WTC11 (cell line): ENCODE measurements around the gene KLHL29. TPM values are rescaled to one million over a fixed set of nuclear protein-coding genes. Genes with fewer than 3 reads are reported as not detected.

ENCODE experiments used
- ATAC-seq: fragments of 200-7000 bp; cut with Tn5 transposase; 2 replicates; pipeline ENCODE4 v1.10.0; 2021; ENCODE audit warnings: mild to moderate bottlenecking, moderate library complexity
- CTCF ChIA-PET: fragments of 300-600 bp; sonication (Branson Sonifier 250); formaldehyde crosslinking; loops from one replicate; lab custom pipeline; 2021; ENCODE audit warnings: antibody characterized with exemption; lab: Charles Lee
- POLR2A ChIA-PET: fragments of 350-600 bp; sonication (Branson Sonifier 250); formaldehyde crosslinking; loops from one replicate; lab custom pipeline; 2021; ENCODE audit warnings: antibody characterized with exemption; lab: Charles Lee
- DNase-seq: peaks from one replicate; pipeline ENCODE4 v3.0.0; 2021; ENCODE audit warnings: low spot score
- H3K27ac Mint-ChIP-seq: 2 replicates; pipeline ENCODE4 v1.8.0; 2021; ENCODE audit warnings: mixed read lengths
- H3K27me3 Mint-ChIP-seq: 2 replicates; pipeline ENCODE4 v1.8.0; 2021; ENCODE audit warnings: low read depth, mild to moderate bottlenecking, moderate library complexity, mixed read lengths
- H3K36me3 Mint-ChIP-seq: 2 replicates; pipeline ENCODE4 v1.8.0; 2021; ENCODE audit warnings: mixed read lengths
- H3K4me1 Mint-ChIP-seq: 2 replicates; pipeline ENCODE4 v1.8.0; 2022; ENCODE audit warnings: mixed read lengths
- H3K4me3 Mint-ChIP-seq: 2 replicates; pipeline ENCODE4 v1.8.0; 2021; ENCODE audit warnings: mild to moderate bottlenecking, moderate library complexity, mixed read lengths
- H3K9me3 Mint-ChIP-seq: 2 replicates; pipeline ENCODE4 v1.8.0; 2021; ENCODE audit warnings: mixed read lengths
- CREB1 ChIP-seq: sonication (generic); formaldehyde crosslinking; IDR thresholded peaks from 2 replicates; pipeline ENCODE4 v1.8.0; 2023; ENCODE audit warnings: mild to moderate bottlenecking, missing genetic modification reagents
- ELF4 ChIP-seq: sonication (generic); formaldehyde crosslinking; IDR thresholded peaks from 2 replicates; pipeline ENCODE4 v1.8.1; 2022; ENCODE audit warnings: low read depth, mild to moderate bottlenecking, moderate library complexity, missing genetic modification reagents
- EMX1 ChIP-seq: fragments of 250-450 bp; sonication (Bioruptor Pico); IDR thresholded peaks from 2 replicates; pipeline ENCODE4 v1.8.0; 2021; ENCODE audit warnings: mild to moderate bottlenecking
- GABPB1 ChIP-seq: sonication (generic); formaldehyde crosslinking; IDR thresholded peaks from 2 replicates; pipeline ENCODE4 v1.8.1; 2023; ENCODE audit warnings: mild to moderate bottlenecking, missing genetic modification reagents
- HMGA2 ChIP-seq: fragments of 250-450 bp; sonication (Bioruptor Pico); IDR thresholded peaks from 2 replicates; pipeline ENCODE4 v1.4.0; 2021; ENCODE audit warnings: mild to moderate bottlenecking, moderate library complexity
- IRF2 ChIP-seq: sonication (generic); formaldehyde crosslinking; IDR thresholded peaks from 2 replicates; pipeline ENCODE4 v1.8.0; 2022; ENCODE audit warnings: low read depth, missing genetic modification reagents, borderline replicate concordance
- MYBL2 ChIP-seq: sonication (generic); formaldehyde crosslinking; IDR thresholded peaks from 2 replicates; pipeline ENCODE4 v1.8.1; 2023; ENCODE audit warnings: mild to moderate bottlenecking, moderate library complexity, missing genetic modification reagents
- NFE2L1 ChIP-seq: sonication (generic); formaldehyde crosslinking; IDR thresholded peaks from 2 replicates; pipeline ENCODE4 v1.8.1; 2023; ENCODE audit warnings: missing genetic modification reagents
- NR1H2 ChIP-seq: sonication (generic); formaldehyde crosslinking; IDR thresholded peaks from 2 replicates; pipeline ENCODE4 v1.9.0; 2021; ENCODE audit warnings: mild to moderate bottlenecking, moderate library complexity, missing genetic modification reagents
- NR3C1 ChIP-seq: sonication (generic); formaldehyde crosslinking; conservative IDR thresholded peaks from 2 replicates; pipeline ENCODE4 v1.8.1; 2023; ENCODE audit warnings: low read depth, mild to moderate bottlenecking, missing genetic modification reagents
- ZNF121 ChIP-seq: sonication (generic); formaldehyde crosslinking; IDR thresholded peaks from 2 replicates; pipeline ENCODE4 v1.8.0; 2023; ENCODE audit warnings: missing genetic modification reagents
- total RNA-seq: library from RNA; stranded (reverse); gene quantifications from 3 replicates; pipeline ENCODE4 v1.2.3, GENCODE V29; 2021
- TF ChIP-seq, protein P1 (sequence below): sonication (generic); formaldehyde crosslinking; IDR thresholded peaks from 2 replicates; pipeline ENCODE4 v1.8.0; 2022; ENCODE audit warnings: missing genetic modification reagents
- TF ChIP-seq, protein P2 (sequence below): sonication (generic); formaldehyde crosslinking; IDR thresholded peaks from 2 replicates; pipeline ENCODE4 v1.8.1; 2022; ENCODE audit warnings: low read depth, missing genetic modification reagents, borderline replicate concordance
- TF ChIP-seq, protein P3 (sequence below): sonication (generic); formaldehyde crosslinking; IDR thresholded peaks from 2 replicates; pipeline ENCODE4 v1.8.1; 2023; ENCODE audit warnings: mild to moderate bottlenecking, missing genetic modification reagents, moderate library complexity
- TF ChIP-seq, protein P4 (sequence below): sonication (generic); formaldehyde crosslinking; IDR thresholded peaks from 2 replicates; pipeline ENCODE4 v1.8.1; 2023; ENCODE audit warnings: mild to moderate bottlenecking, missing genetic modification reagents
- TF ChIP-seq, protein P5 (sequence below): sonication (generic); formaldehyde crosslinking; IDR thresholded peaks from 2 replicates; pipeline ENCODE4 v1.8.1; 2023; ENCODE audit warnings: mild to moderate bottlenecking, missing genetic modification reagents, borderline replicate concordance
- TF ChIP-seq, protein P6 (sequence below): sonication (generic); formaldehyde crosslinking; IDR thresholded peaks from 2 replicates; pipeline ENCODE4 v1.8.1; 2022; ENCODE audit warnings: mild to moderate bottlenecking, moderate library complexity, missing genetic modification reagents
- TF ChIP-seq, protein P7 (sequence below): sonication (generic); formaldehyde crosslinking; conservative IDR thresholded peaks from 2 replicates; pipeline ENCODE4 v1.8.1; 2022; ENCODE audit warnings: mild to moderate bottlenecking, missing genetic modification reagents
- TF ChIP-seq, protein P8 (sequence below): sonication (generic); formaldehyde crosslinking; IDR thresholded peaks from 2 replicates; pipeline ENCODE4 v1.8.0; 2022; ENCODE audit warnings: mild to moderate bottlenecking, missing genetic modification reagents

The KLHL29 gene
- total RNA-seq, 1 experiment from 2014 or later = 7.1 TPM

DNA sequence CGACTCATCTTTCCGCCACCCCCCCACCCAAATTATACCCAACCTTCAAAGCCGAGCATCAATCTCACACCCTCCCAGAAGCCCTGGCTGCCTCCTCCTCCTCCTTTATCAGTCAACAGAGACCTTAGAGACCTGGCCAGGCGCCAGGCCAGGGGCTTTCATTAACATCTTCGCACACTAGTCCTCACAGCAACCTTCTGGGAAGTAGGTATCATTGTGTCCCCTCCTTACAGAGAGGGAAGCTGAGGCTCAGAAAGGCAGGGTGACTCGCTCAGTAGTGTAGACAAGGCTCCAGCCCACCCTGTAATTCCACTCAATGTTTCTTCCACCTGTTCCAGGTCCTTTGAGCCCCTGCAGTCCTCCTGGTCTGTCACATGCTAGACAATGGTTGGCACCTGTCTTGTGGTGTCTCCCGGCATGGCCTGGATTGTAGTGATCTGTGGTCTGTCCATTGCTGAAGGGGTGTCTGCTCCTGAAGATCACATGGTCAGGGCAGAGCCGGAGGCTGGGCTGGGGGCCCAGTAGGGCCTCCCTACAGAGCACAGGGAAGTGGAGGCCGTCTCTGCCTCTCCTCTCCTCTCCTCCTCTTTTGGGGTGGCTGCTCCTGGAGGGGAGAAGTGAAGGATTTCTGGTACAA, 36.0 kb downstream of the KLHL29 start:
- no peaks in the 10 kb centered on the region for H3K27me3 Mint-ChIP-seq
- no peaks in the 10 kb centered on the region for H3K36me3 Mint-ChIP-seq
- no peak overlapping the region for H3K4me3 Mint-ChIP-seq
- ChIA-PET POLR2A (no interaction called here), CTCF (no interaction called here)
- TF ChIP-seq, protein P1, sequence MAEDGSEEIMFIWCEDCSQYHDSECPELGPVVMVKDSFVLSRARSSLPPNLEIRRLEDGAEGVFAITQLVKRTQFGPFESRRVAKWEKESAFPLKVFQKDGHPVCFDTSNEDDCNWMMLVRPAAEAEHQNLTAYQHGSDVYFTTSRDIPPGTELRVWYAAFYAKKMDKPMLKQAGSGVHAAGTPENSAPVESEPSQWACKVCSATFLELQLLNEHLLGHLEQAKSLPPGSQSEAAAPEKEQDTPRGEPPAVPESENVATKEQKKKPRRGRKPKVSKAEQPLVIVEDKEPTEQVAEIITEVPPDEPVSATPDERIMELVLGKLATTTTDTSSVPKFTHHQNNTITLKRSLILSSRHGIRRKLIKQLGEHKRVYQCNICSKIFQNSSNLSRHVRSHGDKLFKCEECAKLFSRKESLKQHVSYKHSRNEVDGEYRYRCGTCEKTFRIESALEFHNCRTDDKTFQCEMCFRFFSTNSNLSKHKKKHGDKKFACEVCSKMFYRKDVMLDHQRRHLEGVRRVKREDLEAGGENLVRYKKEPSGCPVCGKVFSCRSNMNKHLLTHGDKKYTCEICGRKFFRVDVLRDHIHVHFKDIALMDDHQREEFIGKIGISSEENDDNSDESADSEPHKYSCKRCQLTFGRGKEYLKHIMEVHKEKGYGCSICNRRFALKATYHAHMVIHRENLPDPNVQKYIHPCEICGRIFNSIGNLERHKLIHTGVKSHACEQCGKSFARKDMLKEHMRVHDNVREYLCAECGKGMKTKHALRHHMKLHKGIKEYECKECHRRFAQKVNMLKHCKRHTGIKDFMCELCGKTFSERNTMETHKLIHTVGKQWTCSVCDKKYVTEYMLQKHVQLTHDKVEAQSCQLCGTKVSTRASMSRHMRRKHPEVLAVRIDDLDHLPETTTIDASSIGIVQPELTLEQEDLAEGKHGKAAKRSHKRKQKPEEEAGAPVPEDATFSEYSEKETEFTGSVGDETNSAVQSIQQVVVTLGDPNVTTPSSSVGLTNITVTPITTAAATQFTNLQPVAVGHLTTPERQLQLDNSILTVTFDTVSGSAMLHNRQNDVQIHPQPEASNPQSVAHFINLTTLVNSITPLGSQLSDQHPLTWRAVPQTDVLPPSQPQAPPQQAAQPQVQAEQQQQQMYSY (CRISPR knock-in tag) = no peak
- TF ChIP-seq, protein P2, sequence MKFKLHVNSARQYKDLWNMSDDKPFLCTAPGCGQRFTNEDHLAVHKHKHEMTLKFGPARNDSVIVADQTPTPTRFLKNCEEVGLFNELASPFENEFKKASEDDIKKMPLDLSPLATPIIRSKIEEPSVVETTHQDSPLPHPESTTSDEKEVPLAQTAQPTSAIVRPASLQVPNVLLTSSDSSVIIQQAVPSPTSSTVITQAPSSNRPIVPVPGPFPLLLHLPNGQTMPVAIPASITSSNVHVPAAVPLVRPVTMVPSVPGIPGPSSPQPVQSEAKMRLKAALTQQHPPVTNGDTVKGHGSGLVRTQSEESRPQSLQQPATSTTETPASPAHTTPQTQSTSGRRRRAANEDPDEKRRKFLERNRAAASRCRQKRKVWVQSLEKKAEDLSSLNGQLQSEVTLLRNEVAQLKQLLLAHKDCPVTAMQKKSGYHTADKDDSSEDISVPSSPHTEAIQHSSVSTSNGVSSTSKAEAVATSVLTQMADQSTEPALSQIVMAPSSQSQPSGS = no peak
- TF ChIP-seq ELF4 (CRISPR knock-in tag) (no peak), NR1H2 (CRISPR knock-in tag) (no peak), IRF2 (CRISPR knock-in tag) (no peak), NFE2L1 (CRISPR knock-in tag) (no peak), MYBL2 (CRISPR knock-in tag) (no peak), ZNF121 (CRISPR knock-in tag) (no peak), HMGA2 (CRISPR knock-in tag) (no peak), CREB1 (CRISPR knock-in tag) (no peak), EMX1 (CRISPR knock-in tag) (no peak), NR3C1 (CRISPR knock-in tag) (no peak), GABPB1 (CRISPR knock-in tag) (no peak)
- TF ChIP-seq, protein P3, sequence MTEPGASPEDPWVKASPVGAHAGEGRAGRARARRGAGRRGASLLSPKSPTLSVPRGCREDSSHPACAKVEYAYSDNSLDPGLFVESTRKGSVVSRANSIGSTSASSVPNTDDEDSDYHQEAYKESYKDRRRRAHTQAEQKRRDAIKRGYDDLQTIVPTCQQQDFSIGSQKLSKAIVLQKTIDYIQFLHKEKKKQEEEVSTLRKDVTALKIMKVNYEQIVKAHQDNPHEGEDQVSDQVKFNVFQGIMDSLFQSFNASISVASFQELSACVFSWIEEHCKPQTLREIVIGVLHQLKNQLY (CRISPR knock-in tag) = no peak
- TF ChIP-seq, protein P4, sequence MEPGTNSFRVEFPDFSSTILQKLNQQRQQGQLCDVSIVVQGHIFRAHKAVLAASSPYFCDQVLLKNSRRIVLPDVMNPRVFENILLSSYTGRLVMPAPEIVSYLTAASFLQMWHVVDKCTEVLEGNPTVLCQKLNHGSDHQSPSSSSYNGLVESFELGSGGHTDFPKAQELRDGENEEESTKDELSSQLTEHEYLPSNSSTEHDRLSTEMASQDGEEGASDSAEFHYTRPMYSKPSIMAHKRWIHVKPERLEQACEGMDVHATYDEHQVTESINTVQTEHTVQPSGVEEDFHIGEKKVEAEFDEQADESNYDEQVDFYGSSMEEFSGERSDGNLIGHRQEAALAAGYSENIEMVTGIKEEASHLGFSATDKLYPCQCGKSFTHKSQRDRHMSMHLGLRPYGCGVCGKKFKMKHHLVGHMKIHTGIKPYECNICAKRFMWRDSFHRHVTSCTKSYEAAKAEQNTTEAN (CRISPR knock-in tag) = no peak
- TF ChIP-seq, protein P5, sequence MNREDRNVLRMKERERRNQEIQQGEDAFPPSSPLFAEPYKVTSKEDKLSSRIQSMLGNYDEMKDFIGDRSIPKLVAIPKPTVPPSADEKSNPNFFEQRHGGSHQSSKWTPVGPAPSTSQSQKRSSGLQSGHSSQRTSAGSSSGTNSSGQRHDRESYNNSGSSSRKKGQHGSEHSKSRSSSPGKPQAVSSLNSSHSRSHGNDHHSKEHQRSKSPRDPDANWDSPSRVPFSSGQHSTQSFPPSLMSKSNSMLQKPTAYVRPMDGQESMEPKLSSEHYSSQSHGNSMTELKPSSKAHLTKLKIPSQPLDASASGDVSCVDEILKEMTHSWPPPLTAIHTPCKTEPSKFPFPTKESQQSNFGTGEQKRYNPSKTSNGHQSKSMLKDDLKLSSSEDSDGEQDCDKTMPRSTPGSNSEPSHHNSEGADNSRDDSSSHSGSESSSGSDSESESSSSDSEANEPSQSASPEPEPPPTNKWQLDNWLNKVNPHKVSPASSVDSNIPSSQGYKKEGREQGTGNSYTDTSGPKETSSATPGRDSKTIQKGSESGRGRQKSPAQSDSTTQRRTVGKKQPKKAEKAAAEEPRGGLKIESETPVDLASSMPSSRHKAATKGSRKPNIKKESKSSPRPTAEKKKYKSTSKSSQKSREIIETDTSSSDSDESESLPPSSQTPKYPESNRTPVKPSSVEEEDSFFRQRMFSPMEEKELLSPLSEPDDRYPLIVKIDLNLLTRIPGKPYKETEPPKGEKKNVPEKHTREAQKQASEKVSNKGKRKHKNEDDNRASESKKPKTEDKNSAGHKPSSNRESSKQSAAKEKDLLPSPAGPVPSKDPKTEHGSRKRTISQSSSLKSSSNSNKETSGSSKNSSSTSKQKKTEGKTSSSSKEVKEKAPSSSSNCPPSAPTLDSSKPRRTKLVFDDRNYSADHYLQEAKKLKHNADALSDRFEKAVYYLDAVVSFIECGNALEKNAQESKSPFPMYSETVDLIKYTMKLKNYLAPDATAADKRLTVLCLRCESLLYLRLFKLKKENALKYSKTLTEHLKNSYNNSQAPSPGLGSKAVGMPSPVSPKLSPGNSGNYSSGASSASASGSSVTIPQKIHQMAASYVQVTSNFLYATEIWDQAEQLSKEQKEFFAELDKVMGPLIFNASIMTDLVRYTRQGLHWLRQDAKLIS = no peak
- TF ChIP-seq, protein P6, sequence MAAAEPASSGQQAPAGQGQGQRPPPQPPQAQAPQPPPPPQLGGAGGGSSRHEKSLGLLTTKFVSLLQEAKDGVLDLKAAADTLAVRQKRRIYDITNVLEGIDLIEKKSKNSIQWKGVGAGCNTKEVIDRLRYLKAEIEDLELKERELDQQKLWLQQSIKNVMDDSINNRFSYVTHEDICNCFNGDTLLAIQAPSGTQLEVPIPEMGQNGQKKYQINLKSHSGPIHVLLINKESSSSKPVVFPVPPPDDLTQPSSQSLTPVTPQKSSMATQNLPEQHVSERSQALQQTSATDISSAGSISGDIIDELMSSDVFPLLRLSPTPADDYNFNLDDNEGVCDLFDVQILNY (CRISPR knock-in tag) = no peak
- TF ChIP-seq, protein P7, sequence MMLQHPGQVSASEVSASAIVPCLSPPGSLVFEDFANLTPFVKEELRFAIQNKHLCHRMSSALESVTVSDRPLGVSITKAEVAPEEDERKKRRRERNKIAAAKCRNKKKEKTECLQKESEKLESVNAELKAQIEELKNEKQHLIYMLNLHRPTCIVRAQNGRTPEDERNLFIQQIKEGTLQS (CRISPR knock-in tag) = no peak
- TF ChIP-seq, protein P8, sequence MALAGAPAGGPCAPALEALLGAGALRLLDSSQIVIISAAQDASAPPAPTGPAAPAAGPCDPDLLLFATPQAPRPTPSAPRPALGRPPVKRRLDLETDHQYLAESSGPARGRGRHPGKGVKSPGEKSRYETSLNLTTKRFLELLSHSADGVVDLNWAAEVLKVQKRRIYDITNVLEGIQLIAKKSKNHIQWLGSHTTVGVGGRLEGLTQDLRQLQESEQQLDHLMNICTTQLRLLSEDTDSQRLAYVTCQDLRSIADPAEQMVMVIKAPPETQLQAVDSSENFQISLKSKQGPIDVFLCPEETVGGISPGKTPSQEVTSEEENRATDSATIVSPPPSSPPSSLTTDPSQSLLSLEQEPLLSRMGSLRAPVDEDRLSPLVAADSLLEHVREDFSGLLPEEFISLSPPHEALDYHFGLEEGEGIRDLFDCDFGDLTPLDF = no peak
- DNase-seq (no peak), ATAC-seq (no peak)
- no peaks in the 10 kb centered on the region for H3K9me3 Mint-ChIP-seq
- peaks cover 15% of the 10 kb centered on the region for H3K4me1 Mint-ChIP-seq
- no peak overlapping the region for H3K27ac Mint-ChIP-seq
